HG03442 (cell line): ENCODE measurements around the gene BOC.

ENCODE experiments used
- ATAC-seq: cut with Tn5 transposase; IDR thresholded peaks from one replicate; pipeline ENCODE4 v1.9.1; 2021; ENCODE audit warnings: mild to moderate bottlenecking, moderate library complexity; ENCODE audit not compliant: unreplicated experiment

The BOC gene

DNA sequence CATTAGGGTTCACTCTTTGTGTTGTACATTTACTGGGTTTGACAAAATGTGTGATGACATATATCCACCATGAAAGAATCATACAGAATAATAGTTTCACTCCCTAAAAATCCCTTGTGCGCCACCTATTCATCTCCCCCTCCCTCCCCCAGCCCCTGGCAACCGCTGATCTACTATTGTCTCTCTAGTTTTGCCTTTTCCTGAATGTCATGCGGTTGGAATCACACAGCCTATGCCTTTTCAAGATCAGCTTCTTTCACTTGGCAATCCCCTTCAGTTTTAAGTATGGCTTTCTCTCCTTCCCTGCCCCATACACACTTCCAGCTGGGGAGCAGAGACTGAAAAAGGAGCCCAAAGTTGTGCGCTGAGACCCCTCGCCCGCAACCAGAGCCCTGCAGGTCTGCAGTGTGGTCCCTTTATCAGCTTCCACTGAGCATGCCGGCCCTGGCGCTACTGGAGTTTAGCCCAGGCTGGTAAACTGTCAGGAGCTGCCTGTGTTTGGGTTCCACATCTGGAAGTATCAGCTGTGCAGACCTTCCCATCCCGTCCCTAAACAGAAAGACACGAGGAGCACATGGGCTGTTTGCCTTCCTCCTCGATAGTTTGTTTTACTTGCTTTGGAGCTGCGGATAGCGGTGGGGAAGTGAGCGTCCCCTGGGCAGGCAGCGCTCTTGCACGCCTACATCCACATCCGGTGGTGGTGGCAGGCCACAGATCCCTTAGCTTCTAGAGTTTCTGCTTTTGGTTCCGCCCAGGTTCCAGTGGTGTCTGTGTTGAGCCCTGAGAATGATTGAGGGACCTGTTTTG, 12.3 kb downstream of the BOC start:
- peak; percentile 83 for ATAC-seq

GRCh38 chr3:113225286-113225685, 13.9 kb downstream of the BOC start:
- no peak for ATAC-seq

DNA sequence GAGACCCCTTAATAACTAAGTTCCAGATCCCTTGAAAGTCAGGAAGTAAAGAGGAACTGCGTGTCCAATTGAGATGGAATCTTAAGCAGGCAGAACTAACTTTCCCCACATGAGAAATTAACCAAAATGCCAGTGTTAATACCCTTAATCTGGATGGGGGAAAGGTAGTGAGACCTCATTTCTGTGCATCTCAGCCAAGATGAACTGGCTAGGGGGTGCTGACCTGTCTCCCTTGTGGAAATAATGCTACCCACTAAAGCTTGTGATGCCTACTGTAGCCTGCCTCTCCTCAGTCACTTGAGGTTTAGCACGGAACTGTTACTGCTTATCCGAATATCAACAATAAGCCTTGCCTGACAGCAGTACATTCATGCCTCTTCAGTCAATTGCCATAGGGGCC, 15.1 kb downstream of the BOC start:
- ATAC-seq: no peak

GRCh38 chr3:113227146-113227545, 15.8 kb downstream of the BOC start:
- no peak for ATAC-seq

DNA sequence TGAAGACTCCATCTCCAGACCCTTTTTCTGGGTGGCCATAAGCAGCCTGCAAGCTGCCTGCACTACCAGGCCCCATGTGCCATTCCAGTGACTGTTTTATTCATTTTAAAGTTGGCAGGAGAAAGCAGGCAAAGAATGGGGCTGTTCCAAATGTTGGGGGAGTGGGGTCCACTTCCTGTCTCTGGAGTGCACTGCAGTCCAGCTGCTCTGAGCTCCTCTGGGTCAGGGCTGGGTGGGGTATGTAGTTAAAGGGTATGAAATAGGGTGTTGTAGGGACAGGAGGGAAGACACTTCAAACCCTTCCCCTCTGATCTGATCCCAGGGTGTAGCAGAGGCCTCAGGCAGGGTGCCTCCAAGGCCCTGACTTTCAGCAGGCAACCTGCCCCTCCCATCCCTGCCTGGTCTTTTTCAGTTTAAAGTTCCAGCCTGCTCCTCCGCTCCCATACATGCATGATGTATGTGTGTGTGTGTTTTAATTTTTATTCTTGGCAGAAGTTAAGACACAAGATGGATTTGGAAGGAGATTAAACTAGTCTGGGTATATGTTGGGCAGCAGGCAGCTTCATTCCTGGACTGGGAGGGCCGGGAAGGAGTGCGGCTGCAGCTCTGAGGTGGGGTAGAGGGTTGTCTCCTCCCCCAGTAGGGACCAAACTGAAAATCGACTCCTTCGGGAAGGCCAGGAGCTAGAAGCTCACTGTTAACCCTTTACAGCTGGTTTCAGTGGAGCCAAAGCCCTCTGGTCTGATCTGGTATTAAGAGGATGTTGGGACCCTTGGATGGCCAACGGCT, 17.3 kb downstream of the BOC start:
- ATAC-seq: no peak

DNA sequence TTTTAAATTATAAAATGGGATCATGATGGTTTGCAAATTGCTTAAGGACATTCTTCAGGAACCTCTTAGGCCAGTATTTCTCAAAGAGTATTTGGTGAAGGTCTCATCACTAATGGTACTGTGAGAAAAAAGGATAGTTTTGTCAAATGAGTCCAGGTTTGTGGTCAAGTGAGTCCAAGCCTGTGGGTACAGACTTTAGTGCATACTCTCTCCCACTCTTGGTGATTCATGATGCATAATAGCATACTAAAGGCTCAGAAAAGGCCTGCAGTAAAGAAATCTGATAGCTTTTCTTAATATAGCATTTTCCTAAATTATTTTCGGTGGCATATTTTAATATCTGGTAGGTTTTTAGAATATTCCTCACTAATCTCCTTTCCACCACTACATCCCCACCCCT, 20.0 kb downstream of the BOC start:
- ATAC-seq: no peak

GRCh38 chr3:113231827-113232253, 20.5 kb downstream of the BOC start:
- no peak for ATAC-seq

GRCh38 chr3:113232342-113232741, 21.0 kb downstream of the BOC start:
- ATAC-seq: no peak

DNA sequence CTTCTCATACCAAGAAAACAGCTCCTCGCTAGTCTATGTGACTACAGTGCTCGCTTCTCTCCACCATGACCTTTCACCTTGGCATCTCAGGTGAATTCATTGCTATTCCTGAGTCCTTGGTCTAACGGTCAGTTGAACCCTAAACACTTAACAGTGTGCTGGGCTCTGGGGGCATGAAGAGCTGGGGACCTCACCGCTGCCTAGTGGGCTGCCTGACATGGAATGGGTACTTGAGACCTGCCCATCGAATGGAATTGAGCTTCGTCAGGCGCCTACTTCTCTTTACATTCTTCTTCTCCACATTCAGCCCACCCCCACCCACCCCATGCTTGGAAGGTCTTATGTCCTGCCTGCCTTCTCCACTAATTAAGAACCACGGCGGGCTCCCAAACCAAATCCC, 22.1 kb downstream of the BOC start:
- ATAC-seq: no peak

- ATAC-seq: no peak
Observed at GRCh38 chr3:113234028-113234427, 22.7 kb downstream of the BOC start.

DNA sequence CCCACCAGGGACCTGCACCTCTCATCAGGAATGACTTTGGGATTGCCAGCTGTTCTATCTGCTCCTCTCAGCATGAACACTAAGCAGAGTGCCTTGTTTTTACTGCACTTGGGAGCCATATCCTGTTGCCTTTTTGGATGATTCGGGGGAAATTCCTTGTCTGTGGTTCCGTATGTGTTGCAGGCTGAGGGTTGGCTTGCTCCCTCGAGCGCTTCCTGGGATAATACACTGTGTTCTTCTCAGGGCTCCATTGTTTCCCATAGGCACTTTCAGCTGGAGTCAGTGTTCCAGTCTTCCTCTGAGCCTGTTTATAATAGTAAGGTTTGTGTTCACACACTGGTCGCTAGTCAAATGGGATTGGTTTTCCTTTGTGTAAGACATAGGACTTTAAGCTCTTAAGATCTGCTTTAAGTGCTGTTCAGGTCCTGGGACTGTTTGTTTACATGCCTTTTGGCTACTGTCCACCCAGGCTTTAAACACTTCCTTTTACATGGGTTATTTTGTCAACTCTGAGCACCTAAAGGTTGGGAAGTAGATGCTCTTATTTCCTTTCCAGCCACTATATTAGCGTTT, 23.4 kb downstream of the BOC start:
- ATAC-seq: no peak

GRCh38 chr3:113238503-113238902, 27.1 kb downstream of the BOC start:
- ATAC-seq: no peak

GRCh38 chr3:113240841-113241240, 29.5 kb downstream of the BOC start:
- ATAC-seq: no peak

GRCh38 chr3:113241292-113242095, 30.1 kb downstream of the BOC start:
- no peak for ATAC-seq

DNA sequence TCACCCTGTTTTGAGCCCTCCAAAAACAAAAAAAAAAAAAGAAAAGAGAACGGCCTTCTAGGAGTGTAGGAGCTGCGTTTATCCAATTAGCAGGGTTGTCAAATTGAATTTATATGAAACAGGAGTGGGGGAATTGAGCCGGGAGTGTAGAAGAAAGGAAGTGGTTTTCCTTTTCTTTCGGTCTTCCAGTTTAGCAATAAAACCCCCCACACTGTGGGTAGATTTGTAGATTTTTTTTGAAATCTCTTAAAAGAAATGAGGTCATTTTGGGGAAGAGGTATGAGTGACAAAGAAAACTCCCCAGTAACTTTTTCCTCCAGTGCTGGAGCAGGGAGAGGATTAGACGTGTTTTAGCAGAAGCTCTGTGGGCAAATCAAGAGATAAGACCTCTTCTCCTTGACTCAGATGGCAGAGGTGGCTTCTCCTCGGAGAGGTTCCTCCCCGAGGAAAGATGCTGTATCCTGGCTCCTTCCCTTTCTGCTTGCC, 30.8 kb downstream of the BOC start:
- ATAC-seq: no peak

- ATAC-seq: no peak
Observed at GRCh38 chr3:113243071-113243470, 31.7 kb downstream of the BOC start.

DNA sequence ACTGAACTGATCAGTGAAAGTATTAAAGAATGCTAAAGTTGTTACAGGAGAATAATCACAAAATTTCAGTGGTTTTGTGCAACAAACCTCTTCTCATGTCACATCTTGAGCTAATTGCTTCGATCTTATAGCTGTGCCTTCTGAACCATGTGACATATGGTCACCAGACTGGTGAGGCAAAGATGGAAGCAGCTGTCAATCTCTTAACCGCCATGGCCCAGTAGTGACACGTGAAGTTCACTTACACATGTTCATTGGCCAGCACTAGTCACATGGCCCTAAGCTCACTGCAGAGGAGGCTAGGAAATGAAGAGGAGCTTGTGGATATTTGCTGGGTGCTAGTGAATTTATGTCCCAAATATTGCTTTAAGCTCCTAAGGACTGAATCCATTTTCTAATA, 32.5 kb downstream of the BOC start:
- no peak for ATAC-seq

- no peak for ATAC-seq
Observed at GRCh38 chr3:113245761-113246161, 34.4 kb downstream of the BOC start.

- no peak for ATAC-seq
Observed at GRCh38 chr3:113247068-113247467, 35.7 kb downstream of the BOC start.

DNA sequence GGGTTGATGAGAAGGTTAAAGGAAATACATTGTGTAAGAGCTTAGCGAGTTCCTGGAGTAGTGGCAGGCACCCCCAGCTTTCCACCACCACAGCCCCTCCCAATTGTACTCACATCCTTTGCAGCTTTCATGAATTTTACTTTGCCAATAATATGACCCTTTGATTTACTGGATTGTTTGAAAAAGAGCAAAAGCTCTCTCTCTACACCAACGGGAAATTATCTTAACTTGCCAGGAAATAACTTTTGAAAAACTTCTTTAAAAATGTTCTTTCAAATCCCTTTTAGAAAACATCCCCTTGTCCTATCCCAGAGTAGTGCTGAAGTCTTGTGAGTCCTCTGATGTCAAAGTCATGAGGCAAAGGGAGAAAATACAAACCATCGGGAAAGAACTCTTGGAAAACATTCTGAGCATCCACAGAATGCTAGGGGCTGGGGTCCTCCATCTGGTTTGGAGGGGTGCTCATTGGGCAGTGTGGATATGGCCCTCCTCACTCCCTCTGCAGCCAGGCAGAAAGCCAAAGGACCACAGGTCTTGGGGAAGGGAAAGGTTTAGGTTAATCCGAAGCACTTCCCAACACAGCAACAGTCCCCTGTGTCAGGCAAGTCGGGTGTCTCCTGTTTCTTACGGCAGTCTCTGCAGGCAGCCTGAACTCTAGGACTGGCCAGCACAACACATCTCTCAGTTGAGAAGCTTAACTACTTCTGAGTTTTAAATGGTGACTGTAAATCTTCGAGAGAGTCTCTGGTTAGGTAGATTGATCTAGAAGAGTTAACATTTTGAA, 36.5 kb downstream of the BOC start:
- ATAC-seq: no peak
